Caco-2 (cell line): ENCODE results near the gene AGAP1. TPM values are rescaled to one million over a fixed set of nuclear protein-coding genes. Genes with fewer than 3 reads are reported as not detected.

Source experiments
- BruUV-seq: library from RNA; stranded (reverse); fragments of 400-500 nt; replicated peaks from 2 replicates; lab custom pipeline; 2021; lab: Mats Ljungman, UMichigan
- CTCF ChIA-PET: fragments of 300-600 bp; sonication (Branson Sonifier 250); formaldehyde crosslinking; loops from one replicate; lab custom pipeline; 2022; ENCODE audit warnings: antibody characterized with exemption; lab: Charles Lee
- POLR2A ChIA-PET: fragments of 300-600 bp; sonication (Branson Sonifier 250); formaldehyde crosslinking; loops from one replicate; lab custom pipeline; 2022; ENCODE audit warnings: antibody characterized with exemption; lab: Charles Lee
- DNase-seq, 2 experiments: peaks; one replicate each; pipeline versions ENCODE4 v3.0.0 to v3.0.0-alpha.2; 2020 to 2022
- H3K27me3 ChIP-seq: replicated peaks from 2 replicates; pipeline ENCODE4 v1.6.0; 2011; ENCODE audit warnings: low read length; ENCODE audit not compliant: control insufficient read depth, insufficient read depth
- H3K36me3 ChIP-seq: 2 replicates; pipeline ENCODE4 v1.5.1; 2011; ENCODE audit warnings: low read length; ENCODE audit not compliant: control insufficient read depth, insufficient read depth
- H3K4me1 ChIP-seq: fragments of 250-450 bp; sonication (Bioruptor Pico); 2 replicates; pipeline ENCODE4 v1.5.1; 2020; ENCODE audit warnings: mild to moderate bottlenecking
- H3K4me3 ChIP-seq: 2 replicates; pipeline ENCODE4 v1.5.1; 2011; ENCODE audit warnings: low read depth, mild to moderate bottlenecking, control low read depth, low read length
- H3K9me3 ChIP-seq: fragments of 250-450 bp; sonication (Bioruptor Pico); 2 replicates; pipeline ENCODE4 v1.5.1; 2020; ENCODE audit warnings: mild to moderate bottlenecking, moderate library complexity
- H3K27ac Mint-ChIP-seq: one replicate; pipeline ENCODE4 v1.8.0; 2022; ENCODE audit warnings: mixed read lengths; ENCODE audit not compliant: unreplicated experiment
- H3K27me3 Mint-ChIP-seq: one replicate; pipeline ENCODE4 v1.8.0; 2022; ENCODE audit warnings: mixed read lengths; ENCODE audit not compliant: insufficient read depth, unreplicated experiment
- H3K36me3 Mint-ChIP-seq: one replicate; pipeline ENCODE4 v1.8.0; 2022; ENCODE audit warnings: mild to moderate bottlenecking, mixed read lengths; ENCODE audit not compliant: insufficient read depth, unreplicated experiment
- H3K4me1 Mint-ChIP-seq: one replicate; pipeline ENCODE4 v1.8.0; 2022; ENCODE audit warnings: low read depth, mixed read lengths; ENCODE audit not compliant: unreplicated experiment
- H3K4me3 Mint-ChIP-seq: one replicate; pipeline ENCODE4 v1.8.0; 2022; ENCODE audit warnings: mild to moderate bottlenecking, moderate library complexity, mixed read lengths; ENCODE audit not compliant: unreplicated experiment
- H3K9me3 Mint-ChIP-seq: one replicate; pipeline ENCODE4 v1.8.0; 2022; ENCODE audit warnings: mixed read lengths; ENCODE audit not compliant: unreplicated experiment
- CTCF ChIP-seq, 2 experiments: fragments of 200-600 bp in 1 of 2; IDR thresholded peaks; 1 replicate in 1 of 2; 2 replicates in 1 of 2; pipeline versions ENCODE4 v1.5.1 to v1.8.0; 2011 to 2022; ENCODE audit warnings: antibody characterized with exemption in 1 of 2, control low read depth in 1 of 2, inconsistent platforms in 1 of 2, low read depth in 1 of 2, low read length in 1 of 2, mild to moderate bottlenecking in 1 of 2, moderate library complexity in 1 of 2; ENCODE audit not compliant: insufficient read depth in 1 of 2, severe bottlenecking in 1 of 2, unreplicated experiment in 1 of 2
- intact Hi-C: fragments of 100-400 bp; cut with micrococcal nuclease; formaldehyde crosslinking; loops from one replicate; pipeline ENCODE4 v1.10.0; 2022; ENCODE audit not compliant: unreplicated experiment
- total RNA-seq: library from RNA; stranded (reverse); gene quantifications from 2 replicates; pipeline ENCODE4 v1.2.3, GENCODE V29; 2022

Gene AGAP1
- total RNA-seq, 1 experiment from 2014 or later: 41.7 TPM

- DNase-seq: no peak
- Histone ChIP-seq H3K4me1 (peaks cover 11% of the 10 kb centered on the region), H3K4me3 (no peak overlapping the region), H3K36me3 (no peaks in the 10 kb centered on the region), H3K27me3 (no peaks in the 10 kb centered on the region), H3K9me3 (no peaks in the 10 kb centered on the region)
- CTCF ChIA-PET: interaction anchor here (1.0 kb wide), 1 partner anchor 19 kb away, joined by 6 read pairs; no protein-coding TSS in a partner anchor
- no TSS peak for BruUV-seq
- H3K27me3 Mint-ChIP-seq: no peaks in the 10 kb centered on the region
- peaks cover 16% of the 10 kb centered on the region for H3K36me3 Mint-ChIP-seq
- POLR2A ChIA-PET: no interaction called here
- TF ChIP-seq CTCF (IDR thresholded peaks at IDR 0.05; ENCODE audit: insufficient read depth in 1 of 2, low read depth in 1 of 2, low read length in 1 of 2, severe bottlenecking in 1 of 2, unreplicated experiment in 1 of 2): no peak
- H3K27ac Mint-ChIP-seq: no peak overlapping the region
- no peaks in the 10 kb centered on the region for H3K9me3 Mint-ChIP-seq
- no peak overlapping the region for H3K4me3 Mint-ChIP-seq
- intact Hi-C loops: no loop called here
- peaks cover 14% of the 10 kb centered on the region for H3K4me1 Mint-ChIP-seq
These were observed 81.6 kb downstream of the AGAP1 start for GRCh38 chr2:235575431-235575830.

DNA sequence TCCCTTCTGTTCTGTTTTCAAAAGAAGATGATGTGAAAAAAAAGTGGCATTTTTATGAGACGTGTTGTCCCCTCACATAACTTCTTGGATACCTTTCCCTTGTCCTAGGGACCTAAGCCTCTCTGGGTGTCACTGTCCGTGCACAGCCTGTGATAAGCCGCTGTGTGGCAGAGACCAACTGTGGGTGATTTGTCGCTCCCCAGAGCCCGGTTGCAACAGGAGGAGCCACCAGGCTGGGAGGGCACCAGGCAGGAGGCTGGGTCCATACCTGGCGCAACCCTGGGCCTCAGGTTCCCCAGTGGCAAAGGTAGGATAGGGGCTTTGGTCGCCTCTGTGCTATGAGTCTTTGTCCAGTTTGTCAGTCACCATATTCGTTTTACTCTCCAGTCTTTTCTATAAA is 82.1 kb downstream of the AGAP1 start:
- POLR2A ChIA-PET: no interaction called here
- CTCF ChIA-PET: no interaction called here
- Histone ChIP-seq H3K36me3 (no peaks in the 10 kb centered on the region), H3K4me1 (peaks cover 7% of the 10 kb centered on the region), H3K9me3 (no peaks in the 10 kb centered on the region), H3K4me3 (no peak overlapping the region), H3K27me3 (no peaks in the 10 kb centered on the region)
- peaks cover 14% of the 10 kb centered on the region for H3K4me1 Mint-ChIP-seq
- peaks cover 12% of the 10 kb centered on the region for H3K36me3 Mint-ChIP-seq
- BruUV-seq: no TSS peak
- no peaks in the 10 kb centered on the region for H3K27me3 Mint-ChIP-seq
- no peak for TF ChIP-seq CTCF (IDR thresholded peaks at IDR 0.05; ENCODE audit: insufficient read depth in 1 of 2, low read depth in 1 of 2, low read length in 1 of 2, severe bottlenecking in 1 of 2, unreplicated experiment in 1 of 2)
- intact Hi-C loops: no loop called here
- DNase-seq: no peak
- no peaks in the 10 kb centered on the region for H3K9me3 Mint-ChIP-seq
- H3K4me3 Mint-ChIP-seq: no peak overlapping the region
- no peak overlapping the region for H3K27ac Mint-ChIP-seq

DNA sequence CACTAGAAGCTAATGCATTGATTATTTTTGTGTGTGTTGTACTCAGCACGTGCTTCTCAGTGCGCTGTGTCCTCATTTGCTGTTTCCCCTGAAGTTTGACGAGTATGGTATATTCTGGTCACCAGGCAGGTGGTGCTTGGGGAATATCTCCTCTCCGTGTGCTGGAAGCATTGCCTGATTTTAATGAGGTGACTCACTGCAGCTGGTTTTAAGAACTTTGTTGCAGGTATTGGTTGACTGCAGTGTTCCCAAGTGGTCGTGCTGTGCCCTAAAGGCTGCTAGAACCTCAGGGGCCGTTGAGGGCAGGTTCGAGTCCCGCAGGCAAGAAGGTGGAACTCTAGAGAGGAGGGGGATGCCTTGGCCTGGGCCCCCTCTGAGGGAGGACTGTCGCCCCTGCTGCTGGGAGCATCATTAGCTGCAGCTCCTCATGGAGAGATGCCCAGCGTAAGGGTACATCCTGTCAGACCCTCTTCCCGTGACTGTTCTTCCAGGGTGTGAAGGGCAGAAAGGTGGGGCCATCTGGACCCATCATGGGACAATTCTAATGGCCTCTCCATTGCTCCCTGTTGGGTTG is 82.6 kb downstream of the AGAP1 start:
- no peak for DNase-seq
- no peaks in the 10 kb centered on the region for H3K9me3 Mint-ChIP-seq
- ChIA-PET POLR2A (no interaction called here), CTCF (no interaction called here)
- H3K27me3 Mint-ChIP-seq: no peaks in the 10 kb centered on the region
- peaks cover 10% of the 10 kb centered on the region for H3K36me3 Mint-ChIP-seq
- intact Hi-C loops: no loop called here
- no peak for TF ChIP-seq CTCF (IDR thresholded peaks at IDR 0.05; ENCODE audit: insufficient read depth in 1 of 2, low read depth in 1 of 2, low read length in 1 of 2, severe bottlenecking in 1 of 2, unreplicated experiment in 1 of 2)
- peaks cover 14% of the 10 kb centered on the region for H3K4me1 Mint-ChIP-seq
- H3K27ac Mint-ChIP-seq: no peak overlapping the region
- no peak overlapping the region for H3K4me3 Mint-ChIP-seq
- no TSS peak for BruUV-seq
- Histone ChIP-seq H3K27me3 (no peaks in the 10 kb centered on the region), H3K36me3 (no peaks in the 10 kb centered on the region), H3K9me3 (no peaks in the 10 kb centered on the region), H3K4me3 (no peak overlapping the region), H3K4me1 (peaks cover 2% of the 10 kb centered on the region; the same call in 1 of the 2 replicates)
